HG02763 (cell line): ENCODE data around the gene SYT13.
"Not testable (repeated sequence)": the region's sequence is repeated elsewhere in the genome, so short reads cannot be mapped to it uniquely, and the experiment has no call there.

Experiments used
- ATAC-seq: cut with Tn5 transposase; IDR thresholded peaks from one replicate; pipeline ENCODE4 v1.9.1; 2021; ENCODE audit warnings: mild to moderate bottlenecking, moderate library complexity; ENCODE audit not compliant: unreplicated experiment

The SYT13 gene

GRCh38 chr11:45250035-45250718, 36.0 kb downstream of the SYT13 start:
- ATAC-seq, result no peak

- ATAC-seq, result not testable (repeated sequence)
Measured at GRCh38 chr11:45249372-45249771, 36.8 kb downstream of the SYT13 start.

- no peak for ATAC-seq
Measured at GRCh38 chr11:45248501-45249011, 37.6 kb downstream of the SYT13 start.

GRCh38 chr11:45247433-45247832, 38.7 kb downstream of the SYT13 start:
- no peak for ATAC-seq

GRCh38 chr11:45246241-45246640, 39.9 kb downstream of the SYT13 start:
- ATAC-seq, result no peak

GRCh38 chr11:45245218-45246045, 40.7 kb downstream of the SYT13 start:
- no peak for ATAC-seq

GRCh38 chr11:45243967-45244366, 42.2 kb downstream of the SYT13 start:
- no peak for ATAC-seq

GRCh38 chr11:45239733-45240132, 46.4 kb downstream of the SYT13 start:
- ATAC-seq, result no peak

- ATAC-seq, result no peak
Measured at GRCh38 chr11:45238724-45239123, 47.4 kb downstream of the SYT13 start.

GRCh38 chr11:45237711-45238315, 48.3 kb downstream of the SYT13 start:
- no peak for ATAC-seq

- ATAC-seq, result no peak
Measured at GRCh38 chr11:45234306-45235006, 51.7 kb downstream of the SYT13 start.

GRCh38 chr11:45233804-45234170, 52.4 kb downstream of the SYT13 start:
- ATAC-seq, result no peak

- ATAC-seq, result peak; percentile 68
Measured at GRCh38 chr11:45233121-45233803, 52.9 kb downstream of the SYT13 start.

GRCh38 chr11:45232341-45233080, 53.6 kb downstream of the SYT13 start:
- ATAC-seq, result no peak

GRCh38 chr11:45229401-45230020, 56.6 kb downstream of the SYT13 start:
- ATAC-seq, result no peak

GRCh38 chr11:45227836-45228235, 58.3 kb downstream of the SYT13 start:
- ATAC-seq, result no peak

GRCh38 chr11:45226901-45227300, 59.2 kb downstream of the SYT13 start:
- ATAC-seq, result no peak

- no peak for ATAC-seq
Measured at GRCh38 chr11:45225961-45226871, 59.9 kb downstream of the SYT13 start.
